Measurements from ENCODE around the gene SAMD4A. TPM values are rescaled to one million over a fixed set of nuclear protein-coding genes. Genes with fewer than 3 reads are reported as not detected.

The SAMD4A gene, protein sequence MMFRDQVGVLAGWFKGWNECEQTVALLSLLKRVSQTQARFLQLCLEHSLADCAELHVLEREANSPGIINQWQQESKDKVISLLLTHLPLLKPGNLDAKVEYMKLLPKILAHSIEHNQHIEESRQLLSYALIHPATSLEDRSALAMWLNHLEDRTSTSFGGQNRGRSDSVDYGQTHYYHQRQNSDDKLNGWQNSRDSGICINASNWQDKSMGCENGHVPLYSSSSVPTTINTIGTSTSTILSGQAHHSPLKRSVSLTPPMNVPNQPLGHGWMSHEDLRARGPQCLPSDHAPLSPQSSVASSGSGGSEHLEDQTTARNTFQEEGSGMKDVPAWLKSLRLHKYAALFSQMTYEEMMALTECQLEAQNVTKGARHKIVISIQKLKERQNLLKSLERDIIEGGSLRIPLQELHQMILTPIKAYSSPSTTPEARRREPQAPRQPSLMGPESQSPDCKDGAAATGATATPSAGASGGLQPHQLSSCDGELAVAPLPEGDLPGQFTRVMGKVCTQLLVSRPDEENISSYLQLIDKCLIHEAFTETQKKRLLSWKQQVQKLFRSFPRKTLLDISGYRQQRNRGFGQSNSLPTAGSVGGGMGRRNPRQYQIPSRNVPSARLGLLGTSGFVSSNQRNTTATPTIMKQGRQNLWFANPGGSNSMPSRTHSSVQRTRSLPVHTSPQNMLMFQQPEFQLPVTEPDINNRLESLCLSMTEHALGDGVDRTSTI
- total RNA-seq (2022; extraction: Qiagen RNA extraction): 10.5 to 13.3 TPM (median 11.0 TPM) in 5 replicates

DNA sequence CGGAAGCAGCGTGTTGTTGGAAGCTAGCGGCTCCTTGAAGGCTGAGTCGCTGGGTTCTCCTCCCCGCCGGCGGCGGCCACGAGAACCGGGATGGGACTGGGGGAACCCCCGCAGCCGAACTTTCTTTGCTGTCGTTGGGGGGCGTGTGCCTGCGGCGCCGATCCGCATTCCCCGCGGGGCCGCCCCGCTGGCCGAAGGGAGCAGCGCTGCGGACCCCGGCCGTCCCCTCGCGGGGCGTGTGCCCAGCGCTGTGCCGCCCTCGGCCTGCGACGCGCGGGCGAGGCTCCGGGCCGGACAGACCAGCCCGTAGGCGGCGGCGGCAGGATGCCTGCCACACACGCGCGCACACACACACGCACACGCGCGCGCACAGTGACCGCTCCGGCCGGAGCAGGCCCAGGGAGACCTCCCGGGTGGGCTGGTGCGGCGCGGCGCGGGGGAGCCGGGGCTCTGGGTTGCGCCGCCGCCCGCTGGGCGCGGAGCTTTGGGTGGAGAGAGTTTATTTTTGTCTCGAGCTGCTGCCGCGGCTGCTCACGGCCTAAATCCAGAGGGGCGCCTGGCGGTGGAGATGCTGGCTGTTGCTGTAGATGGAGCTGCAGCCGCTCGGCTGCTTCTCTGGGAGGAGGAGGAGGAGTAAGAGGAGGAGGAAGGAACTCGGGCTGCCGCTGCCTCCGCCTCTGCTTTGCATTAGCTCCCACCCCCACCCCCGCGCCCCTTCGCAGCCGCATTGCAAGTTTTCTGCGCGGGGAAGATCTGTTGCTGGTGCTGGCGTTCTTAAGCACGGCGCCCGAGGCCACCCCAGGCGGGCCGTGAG lies at the start of gene SAMD4A:
TSS of gene SAMD4A (plus strand) at position 719 of the 814 bp plus-strand sequence. CDS start 789 bp downstream, outside the sequence.

Other genes starting within 250 kb of the SAMD4A start
- 68.7 to 81.6 TPM (median 78.7 TPM) in 5 replicates for gene CDKN3, start 170.1 kb upstream of the SAMD4A start, total RNA-seq (2022; extraction: Qiagen RNA extraction)
- 241 to 341 TPM (median 254 TPM) in 5 replicates for gene CNIH1, start 125.8 kb upstream of the SAMD4A start, total RNA-seq (2022; extraction: Qiagen RNA extraction)
- gene GMFB, start 78.1 kb upstream of the SAMD4A start, total RNA-seq (2022; extraction: Qiagen RNA extraction): 33.4 to 74.3 TPM (median 41.7 TPM) in 5 replicates
- gene CGRRF1, start 57.2 kb upstream of the SAMD4A start, total RNA-seq (2022; extraction: Qiagen RNA extraction): 17.7 to 20.1 TPM (median 18.6 TPM) in 5 replicates

Data from A549 treated with Mapracorat at 1 μM for 4 hours (cell line).